HG03558 (cell line): ENCODE data around the gene OPCML.

Experiments used
- ATAC-seq: cut with Tn5 transposase; IDR thresholded peaks from one replicate; pipeline ENCODE4 v1.9.1; 2021; ENCODE audit warnings: moderate number of reproducible peaks; ENCODE audit not compliant: unreplicated experiment; ENCODE audit errors: extremely low read depth

OPCML gene

GRCh38 chr11:133506023-133506422 lies 26.3 kb downstream of the OPCML start:
- peak; percentile 77 for ATAC-seq

- ATAC-seq = no peak
These were observed 27.4 kb downstream of the OPCML start for GRCh38 chr11:133504906-133505305.

- no peak for ATAC-seq
These were observed 28.5 kb downstream of the OPCML start for GRCh38 chr11:133503776-133504175.

- ATAC-seq = no peak
These were observed 29.1 kb downstream of the OPCML start for GRCh38 chr11:133503236-133503635.

GRCh38 chr11:133501643-133502539 lies 30.4 kb downstream of the OPCML start:
- no peak for ATAC-seq

GRCh38 chr11:133500936-133501335 lies 31.4 kb downstream of the OPCML start:
- no peak for ATAC-seq

- no peak for ATAC-seq
These were observed 31.9 kb downstream of the OPCML start for GRCh38 chr11:133500435-133500834.

- no peak for ATAC-seq
These were observed 33.3 kb downstream of the OPCML start for GRCh38 chr11:133498969-133499368.

GRCh38 chr11:133497477-133498140 lies 34.7 kb downstream of the OPCML start:
- no peak for ATAC-seq

- no peak for ATAC-seq
These were observed 39.4 kb downstream of the OPCML start for GRCh38 chr11:133492895-133493294.

GRCh38 chr11:133491680-133492383 lies 40.5 kb downstream of the OPCML start:
- ATAC-seq = no peak

GRCh38 chr11:133480722-133481121 lies 51.6 kb downstream of the OPCML start:
- no peak for ATAC-seq

GRCh38 chr11:133479209-133479608 lies 53.1 kb downstream of the OPCML start:
- no peak for ATAC-seq

- ATAC-seq = no peak
These were observed 55.1 kb downstream of the OPCML start for GRCh38 chr11:133477251-133477625.

- no peak for ATAC-seq
These were observed 55.6 kb downstream of the OPCML start for GRCh38 chr11:133476570-133477250.

- no peak for ATAC-seq
These were observed 57.8 kb downstream of the OPCML start for GRCh38 chr11:133474461-133474860.

GRCh38 chr11:133467686-133468085 lies 64.6 kb downstream of the OPCML start:
- no peak for ATAC-seq

- ATAC-seq = no peak
These were observed 89.0 kb downstream of the OPCML start for GRCh38 chr11:133443206-133443747.

GRCh38 chr11:133441964-133442660 lies 90.2 kb downstream of the OPCML start:
- no peak for ATAC-seq

GRCh38 chr11:133425992-133426391 lies 106.3 kb downstream of the OPCML start:
- ATAC-seq = no peak
